ENCODE measurements around the gene PIGR. TPM values are rescaled to one million over a fixed set of nuclear protein-coding genes. Genes with fewer than 3 reads are reported as not detected.

PIGR gene, protein sequence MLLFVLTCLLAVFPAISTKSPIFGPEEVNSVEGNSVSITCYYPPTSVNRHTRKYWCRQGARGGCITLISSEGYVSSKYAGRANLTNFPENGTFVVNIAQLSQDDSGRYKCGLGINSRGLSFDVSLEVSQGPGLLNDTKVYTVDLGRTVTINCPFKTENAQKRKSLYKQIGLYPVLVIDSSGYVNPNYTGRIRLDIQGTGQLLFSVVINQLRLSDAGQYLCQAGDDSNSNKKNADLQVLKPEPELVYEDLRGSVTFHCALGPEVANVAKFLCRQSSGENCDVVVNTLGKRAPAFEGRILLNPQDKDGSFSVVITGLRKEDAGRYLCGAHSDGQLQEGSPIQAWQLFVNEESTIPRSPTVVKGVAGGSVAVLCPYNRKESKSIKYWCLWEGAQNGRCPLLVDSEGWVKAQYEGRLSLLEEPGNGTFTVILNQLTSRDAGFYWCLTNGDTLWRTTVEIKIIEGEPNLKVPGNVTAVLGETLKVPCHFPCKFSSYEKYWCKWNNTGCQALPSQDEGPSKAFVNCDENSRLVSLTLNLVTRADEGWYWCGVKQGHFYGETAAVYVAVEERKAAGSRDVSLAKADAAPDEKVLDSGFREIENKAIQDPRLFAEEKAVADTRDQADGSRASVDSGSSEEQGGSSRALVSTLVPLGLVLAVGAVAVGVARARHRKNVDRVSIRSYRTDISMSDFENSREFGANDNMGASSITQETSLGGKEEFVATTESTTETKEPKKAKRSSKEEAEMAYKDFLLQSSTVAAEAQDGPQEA
- total RNA-seq (2014; rRNA removed) (not detected in 2 replicates), Bru-seq, nascent RNA (percentile 15 among the genes with signal in this experiment), BruChase-seq, experiment 1, labeled RNA remaining after a 6-hour chase (percentile 22 among the genes with signal in this experiment), BruChase-seq, experiment 2, labeled RNA remaining after a 2-hour chase (percentile 15 among the genes with signal in this experiment)
- long read RNA-seq, partial matches to known transcripts = 1 of 2 reads
- long read RNA-seq, other reads (novel, unspliced or antisense) = 1 of 2 reads

DNA sequence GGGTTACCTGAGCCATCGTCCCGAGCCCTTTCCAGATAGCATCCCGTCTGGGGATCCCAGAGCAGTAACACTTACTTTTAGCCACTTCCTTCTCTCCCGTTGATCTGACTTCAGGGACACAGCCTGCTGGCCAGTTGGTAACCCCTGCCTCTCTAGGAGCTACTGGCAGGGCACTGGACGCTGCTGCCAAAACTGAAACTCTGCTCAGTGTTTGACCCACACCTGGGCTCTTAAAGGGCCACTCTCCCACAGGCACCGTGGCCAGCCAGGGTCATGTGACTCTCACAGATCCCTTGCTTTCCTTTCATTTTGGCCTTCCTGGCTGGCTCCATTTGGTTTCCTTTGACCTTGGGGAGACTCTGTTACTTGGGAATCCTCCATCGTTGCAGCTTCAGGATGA is at the start of gene PIGR:
Gene PIGR (minus strand): TSS at position 206 of the 400 bp plus-strand sequence. CDS start 5,935 bp downstream, outside the sequence.
- no peak for ATAC-seq
- H3K27ac ChIP-seq (ENCODE audit: low read length) = no peak within 1 kb of the TSS
- H3K36me3 ChIP-seq (ENCODE audit: low read depth, low read length) = no peaks in the 10 kb centered on the region
- no peak for DNase-seq
- H3K9me3 ChIP-seq (ENCODE audit: low read length) = no peaks in the 10 kb centered on the region
- H3K4me1 ChIP-seq (ENCODE audit: insufficient read depth, low read length) = no peaks in the 10 kb centered on the region
- no peak within 1 kb of the TSS for H3K9ac ChIP-seq (ENCODE audit: low read length)
- H3K4me3 ChIP-seq (ENCODE audit: low read length) = no peak within 1 kb of the TSS
- intact Hi-C loops (cut with micrococcal nuclease) = no loop called here
- ChIA-PET CTCF (no interaction called here), POLR2A (ENCODE audit: unreplicated experiment) (no interaction called here)
- H2AFZ ChIP-seq (ENCODE audit: low read length) = no peak within 1 kb of the TSS
- BruUV-seq (replicated peaks) = no TSS peak
- no peaks in the 10 kb centered on the region for H3F3A ChIP-seq (ENCODE audit: low read length, unreplicated experiment)
- TF ChIP-seq EZH2phosphoT487 (IDR thresholded peaks at IDR 0.05; ENCODE audit: borderline replicate concordance, low read length) (no peak), EZH2 (IDR thresholded peaks at IDR 0.05; ENCODE audit: low read length, unreplicated experiment) (no peak)
- TF ChIP-seq, protein P1, sequence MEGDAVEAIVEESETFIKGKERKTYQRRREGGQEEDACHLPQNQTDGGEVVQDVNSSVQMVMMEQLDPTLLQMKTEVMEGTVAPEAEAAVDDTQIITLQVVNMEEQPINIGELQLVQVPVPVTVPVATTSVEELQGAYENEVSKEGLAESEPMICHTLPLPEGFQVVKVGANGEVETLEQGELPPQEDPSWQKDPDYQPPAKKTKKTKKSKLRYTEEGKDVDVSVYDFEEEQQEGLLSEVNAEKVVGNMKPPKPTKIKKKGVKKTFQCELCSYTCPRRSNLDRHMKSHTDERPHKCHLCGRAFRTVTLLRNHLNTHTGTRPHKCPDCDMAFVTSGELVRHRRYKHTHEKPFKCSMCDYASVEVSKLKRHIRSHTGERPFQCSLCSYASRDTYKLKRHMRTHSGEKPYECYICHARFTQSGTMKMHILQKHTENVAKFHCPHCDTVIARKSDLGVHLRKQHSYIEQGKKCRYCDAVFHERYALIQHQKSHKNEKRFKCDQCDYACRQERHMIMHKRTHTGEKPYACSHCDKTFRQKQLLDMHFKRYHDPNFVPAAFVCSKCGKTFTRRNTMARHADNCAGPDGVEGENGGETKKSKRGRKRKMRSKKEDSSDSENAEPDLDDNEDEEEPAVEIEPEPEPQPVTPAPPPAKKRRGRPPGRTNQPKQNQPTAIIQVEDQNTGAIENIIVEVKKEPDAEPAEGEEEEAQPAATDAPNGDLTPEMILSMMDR (conservative IDR thresholded peaks at IDR 0.05; ENCODE audit: low read depth, low read length) = no peak
- no peaks in the 10 kb centered on the region for H4K20me1 ChIP-seq (ENCODE audit: low read length)
- no peaks in the 10 kb centered on the region for H3K79me2 ChIP-seq (ENCODE audit: low read length)
- H3K27me3 ChIP-seq (ENCODE audit: low read length) = peaks cover 19% of the 10 kb centered on the region; the same call in 1 of the 2 replicates
- H3K4me2 ChIP-seq (ENCODE audit: low read length) = no peak within 1 kb of the TSS
- H3K9me2 ChIP-seq (replicated peaks; ENCODE audit: low read length) = no peaks in the 10 kb centered on the region

DNA sequence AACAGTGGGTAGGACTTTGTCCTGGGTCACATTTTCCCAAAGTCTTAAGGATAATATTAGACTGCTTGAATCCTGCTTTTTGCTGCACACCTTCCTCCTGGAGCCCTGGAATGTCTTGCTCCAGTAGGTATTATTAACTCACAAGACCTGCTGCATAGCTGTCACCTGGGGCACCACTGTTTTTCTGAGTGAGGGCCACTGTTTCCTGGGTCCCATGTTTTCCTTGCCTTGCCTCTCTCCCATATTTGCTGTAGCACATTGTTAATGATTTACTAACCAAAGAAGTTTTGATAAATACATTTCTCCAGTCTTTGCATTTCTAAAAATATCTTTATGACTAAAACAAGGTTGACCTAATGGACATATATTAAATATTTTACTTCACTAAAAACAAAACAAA is 46.5 kb upstream of the PIGR start:
- intact Hi-C loops (cut with micrococcal nuclease) = no loop called here
- H3F3A ChIP-seq (ENCODE audit: low read length, unreplicated experiment) = no peaks in the 10 kb centered on the region
- CTCF ChIA-PET = no interaction called here

More for the DNA sequence above, 46.5 kb upstream of the PIGR start:
- no peaks in the 10 kb centered on the region for H3K4me1 ChIP-seq (ENCODE audit: insufficient read depth, low read length)
- POLR2A ChIA-PET (ENCODE audit: unreplicated experiment) = no interaction called here
- H3K9me3 ChIP-seq (ENCODE audit: low read length) = no peaks in the 10 kb centered on the region
- TF ChIP-seq, protein P1 (conservative IDR thresholded peaks at IDR 0.05; ENCODE audit: low read depth, low read length) = no peak
- no peak for TF ChIP-seq EZH2phosphoT487 (IDR thresholded peaks at IDR 0.05; ENCODE audit: borderline replicate concordance, low read length)
- no peak for TF ChIP-seq EZH2 (IDR thresholded peaks at IDR 0.05; ENCODE audit: low read length, unreplicated experiment)
- H3K27me3 ChIP-seq (ENCODE audit: low read length) = no peaks in the 10 kb centered on the region
- H3K9me2 ChIP-seq (replicated peaks; ENCODE audit: low read length) = no peaks in the 10 kb centered on the region
- no peak overlapping the region for H3K4me2 ChIP-seq (ENCODE audit: low read length)
- no peaks in the 10 kb centered on the region for H3K36me3 ChIP-seq (ENCODE audit: low read depth, low read length)
- H4K20me1 ChIP-seq (ENCODE audit: low read length) = no peaks in the 10 kb centered on the region
- H3K79me2 ChIP-seq (ENCODE audit: low read length) = no peaks in the 10 kb centered on the region
- H3K4me3 ChIP-seq (ENCODE audit: low read length) = no peak overlapping the region
- no peak overlapping the region for H2AFZ ChIP-seq (ENCODE audit: low read length)
- BruUV-seq (replicated peaks) = no TSS peak
- DNase-seq (no peak), ATAC-seq (no peak)
- H3K9ac ChIP-seq (ENCODE audit: low read length) = no peak overlapping the region
- no peak overlapping the region for H3K27ac ChIP-seq (ENCODE audit: low read length)

Data from PC-3 (cell line).